NCI-H187 treated with DMSO at 0.1 percent for 48 hours (cell line): ENCODE data around the gene FAAP20.

Experiments
- DNase-seq: peaks from one replicate; lab custom pipeline; 2025; lab: John Stamatoyannopoulos, UW

The FAAP20 gene

DNA sequence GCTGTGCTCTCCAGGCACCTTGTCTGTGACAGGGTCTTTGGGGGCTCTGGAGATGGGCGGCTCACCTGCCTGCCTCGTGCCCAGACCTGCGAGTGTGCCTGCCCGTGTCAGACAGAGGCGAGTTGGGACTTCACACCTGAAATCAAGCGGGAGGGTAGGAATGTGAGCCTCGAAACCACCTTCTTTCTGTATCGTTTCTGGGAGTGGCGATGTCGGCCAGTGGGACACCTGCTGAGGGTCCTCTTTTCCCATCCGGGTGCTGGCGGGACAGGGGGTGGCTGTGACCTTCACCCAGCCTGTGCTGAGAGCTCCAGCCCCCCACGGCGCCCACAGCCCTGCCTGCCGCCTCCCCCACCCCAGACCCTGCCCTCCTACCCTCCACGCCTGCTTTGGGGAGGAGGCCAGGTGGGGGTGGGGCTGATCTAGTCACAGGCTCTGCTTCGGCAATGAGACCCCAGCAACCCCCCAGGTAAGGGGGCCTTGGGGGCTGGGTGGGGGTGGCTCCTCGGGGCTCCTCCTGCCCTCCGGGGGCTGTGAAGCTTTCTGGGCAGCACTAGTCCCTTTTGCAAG is 15.6 kb upstream of the FAAP20 start:
- no peak for DNase-seq

GRCh38 chr1:2209400-2210083 is 15.0 kb upstream of the FAAP20 start:
- no peak for DNase-seq

- no peak for DNase-seq
Observed at GRCh38 chr1:2208309-2209239, 14.0 kb upstream of the FAAP20 start.

DNA sequence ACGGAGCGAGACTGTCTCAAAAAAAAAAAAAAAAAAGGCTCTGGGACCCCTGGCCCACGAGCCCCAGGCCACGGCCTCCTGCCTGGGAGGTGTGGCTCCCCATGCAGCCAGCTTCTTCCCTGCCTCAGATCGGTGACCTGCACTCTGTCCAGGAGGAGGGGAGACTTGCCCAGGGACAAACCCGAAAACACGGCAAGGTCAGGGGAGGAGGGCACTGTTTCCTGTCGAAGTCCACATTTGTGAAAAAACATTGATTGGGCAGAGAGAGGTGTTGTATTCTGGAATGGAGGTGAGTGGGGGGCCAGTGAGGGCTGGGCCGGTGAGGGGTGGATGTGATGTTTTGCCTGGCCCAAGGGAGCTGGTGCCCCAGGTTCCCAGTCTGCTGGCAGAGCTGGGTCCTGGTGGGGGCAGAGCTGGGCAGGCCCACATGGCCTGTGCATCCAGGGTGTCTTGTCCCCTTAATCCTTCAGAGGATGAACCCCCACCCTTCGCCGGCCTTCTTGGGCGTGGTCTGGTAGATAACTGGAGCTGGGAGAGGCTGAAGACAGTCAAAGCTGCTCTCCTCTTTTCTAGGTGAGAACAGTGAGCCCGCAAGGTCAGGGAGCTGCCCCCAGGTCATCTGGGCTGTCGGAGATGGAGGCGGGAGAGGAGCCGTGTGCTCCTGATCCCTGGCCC is 12.4 kb upstream of the FAAP20 start:
- DNase-seq, result no peak

DNA sequence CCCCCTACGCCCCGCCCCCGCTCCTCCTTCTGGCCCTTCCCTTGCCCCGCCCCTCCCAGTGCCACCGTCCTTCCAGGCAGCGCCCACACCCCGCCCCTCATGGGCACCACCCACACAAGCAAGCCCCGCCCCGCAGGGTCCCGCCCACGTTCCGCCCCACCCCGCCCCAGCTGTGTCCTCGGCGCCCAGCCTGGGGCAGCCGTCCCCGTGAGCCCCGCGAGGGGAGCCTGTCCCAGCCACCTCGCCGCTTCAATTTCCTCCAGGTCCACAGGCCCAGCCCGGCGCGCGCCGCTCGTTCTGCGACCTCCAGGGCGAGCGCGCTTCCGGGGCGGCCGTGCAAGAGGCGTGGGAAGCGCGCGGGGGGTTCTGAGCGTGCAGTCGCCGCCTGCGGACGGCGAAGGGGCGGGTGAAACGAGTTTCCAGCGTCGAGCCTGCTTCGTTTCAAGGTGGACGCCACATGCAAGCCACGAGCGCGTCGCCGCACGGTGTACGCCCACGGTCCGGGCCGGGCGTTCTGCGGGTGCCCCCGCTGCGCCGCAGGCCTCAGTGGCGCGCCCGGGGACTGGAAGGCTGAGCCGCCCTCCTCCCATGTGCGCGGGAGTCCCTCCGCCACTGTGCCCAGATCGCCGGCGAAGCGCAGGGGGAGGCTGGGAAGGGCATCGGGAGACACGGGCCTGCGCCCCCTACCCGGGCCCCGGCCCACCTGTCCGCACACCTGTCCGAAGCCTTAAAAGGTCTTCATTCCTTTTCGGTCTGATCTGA is 10.8 kb upstream of the FAAP20 start:
- DNase-seq, result peak; percentile 67

- DNase-seq, result no peak
Observed at GRCh38 chr1:2204415-2205190, 10.0 kb upstream of the FAAP20 start.

GRCh38 chr1:2203671-2204414 is 9.3 kb upstream of the FAAP20 start:
- no peak for DNase-seq

- DNase-seq, result no peak
Observed at GRCh38 chr1:2202843-2203601, 8.4 kb upstream of the FAAP20 start.

DNA sequence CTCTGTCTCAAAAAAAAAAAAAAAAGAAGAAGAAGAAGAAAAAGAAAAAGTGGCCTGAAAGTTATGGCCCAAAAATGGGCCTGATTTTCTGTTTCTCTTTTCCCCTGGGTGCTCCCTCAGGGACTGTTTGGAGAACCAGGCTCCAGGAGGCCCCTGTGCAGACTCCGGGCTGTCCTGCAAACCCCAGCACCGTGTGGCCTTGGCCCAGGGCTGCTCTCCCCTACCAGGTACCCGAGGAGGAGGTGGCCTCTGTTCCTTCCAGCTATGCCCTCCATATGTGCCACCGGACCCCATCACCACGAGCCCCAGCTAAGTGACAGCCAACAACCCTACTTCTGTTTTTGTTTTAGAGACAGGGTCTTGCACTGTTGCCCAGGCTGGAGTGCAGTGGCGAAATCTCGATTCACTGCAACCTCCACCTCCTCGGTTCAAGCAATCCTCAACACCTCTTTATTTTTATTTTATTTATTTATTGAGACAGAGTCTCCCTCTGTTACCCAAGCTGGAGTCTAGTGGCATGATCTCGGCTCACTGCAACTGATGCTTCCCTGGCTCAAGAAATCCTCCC is 7.5 kb upstream of the FAAP20 start:
- DNase-seq, result no peak

DNA sequence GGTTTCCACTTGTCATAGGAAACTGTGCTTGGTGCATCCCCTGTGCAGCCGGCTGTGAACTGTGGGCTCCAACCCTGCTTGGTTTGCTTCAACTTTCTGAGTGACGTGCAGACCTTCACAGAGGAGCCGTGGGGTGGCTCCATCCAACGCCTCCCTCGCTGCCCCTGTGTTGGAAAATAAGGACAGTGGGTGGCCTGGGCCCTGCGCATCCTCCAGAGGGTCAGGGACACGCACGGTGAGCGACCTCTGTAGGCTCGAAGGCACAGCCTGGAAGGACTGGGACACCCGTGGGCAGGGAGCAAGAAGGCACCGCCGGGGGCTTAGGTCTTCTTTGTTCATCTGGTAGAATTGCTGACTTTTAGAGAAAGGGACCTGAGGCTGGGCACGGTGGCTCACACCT is 6.5 kb upstream of the FAAP20 start:
- no peak for DNase-seq

GRCh38 chr1:2200308-2200943 is 5.9 kb upstream of the FAAP20 start:
- DNase-seq, result no peak

- peak; percentile 33 for DNase-seq
Observed at GRCh38 chr1:2199042-2199810, 4.7 kb upstream of the FAAP20 start.

DNA sequence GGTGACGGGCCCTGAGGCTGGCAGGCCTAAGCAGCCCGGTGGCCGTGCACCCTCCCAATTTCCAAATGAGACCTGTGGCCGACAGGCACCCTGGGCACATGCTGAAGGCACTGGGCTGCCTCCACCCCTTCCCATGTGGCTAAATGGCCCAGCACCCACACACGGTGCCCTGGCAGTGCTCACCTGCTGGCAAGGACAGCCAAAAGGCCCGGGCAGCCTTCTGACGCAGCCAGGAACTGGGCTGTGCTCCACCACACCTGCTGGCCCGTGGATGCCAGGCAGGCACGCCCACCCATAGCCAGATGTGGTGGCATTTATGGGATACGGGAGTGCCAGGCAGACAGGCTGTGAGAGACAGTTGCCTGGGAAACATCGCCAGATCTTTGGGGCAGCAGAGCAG is 4.0 kb upstream of the FAAP20 start:
- DNase-seq, result no peak

GRCh38 chr1:2197707-2198165 is 3.2 kb upstream of the FAAP20 start:
- DNase-seq, result no peak

- DNase-seq, result no peak
Observed at GRCh38 chr1:2196901-2197638, 2.5 kb upstream of the FAAP20 start.

DNA sequence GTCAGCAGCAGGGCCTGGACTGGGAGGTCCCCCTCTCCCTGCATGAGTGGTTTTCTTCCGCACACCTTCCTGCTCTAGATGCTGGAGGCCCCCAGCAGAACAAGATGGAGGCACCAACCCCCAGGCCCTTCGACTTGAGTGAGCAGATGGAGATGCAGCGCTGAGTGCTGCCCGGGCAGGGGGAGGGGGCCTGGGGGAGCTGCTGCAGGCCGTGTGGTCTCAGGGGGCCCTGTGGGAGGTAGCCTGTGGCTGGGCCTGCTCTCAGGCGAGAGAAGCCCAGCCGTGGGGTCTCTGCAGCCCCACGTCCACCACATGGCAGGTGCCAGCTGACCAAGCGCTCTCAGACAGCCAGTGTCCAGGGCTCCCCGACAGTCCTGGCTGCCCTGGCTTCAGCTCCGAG is 1.2 kb upstream of the FAAP20 start:
- DNase-seq, result no peak
